PC-3 (cell line): ENCODE results near the gene NOTCH4. TPM values are rescaled to one million over a fixed set of nuclear protein-coding genes. Genes with fewer than 3 reads are reported as not detected.

Experiments
- ATAC-seq: fragments of 200-7000 bp; cut with Tn5 transposase; 2 replicates; pipeline ENCODE4 v1.9.1; 2020; ENCODE audit warnings: mild to moderate bottlenecking, moderate library complexity
- BruUV-seq: library from RNA; stranded (reverse); fragments of 400-500 nt; replicated peaks from 2 replicates; lab custom pipeline; 2021; lab: Mats Ljungman, UMichigan
- CTCF ChIA-PET: fragments of 300-600 bp; sonication (Branson Sonifier 250); formaldehyde crosslinking; loops from one replicate; lab custom pipeline; 2022; ENCODE audit warnings: antibody characterized with exemption; lab: Charles Lee
- POLR2A ChIA-PET: fragments of 300-600 bp; sonication (Branson Sonifier 250); formaldehyde crosslinking; loops from one replicate; lab custom pipeline; 2022; ENCODE audit warnings: antibody characterized with exemption; ENCODE audit not compliant: unreplicated experiment; lab: Charles Lee
- DNase-seq: peaks from one replicate; pipeline ENCODE4 v3.0.0-alpha.2; 2015
- H2AFZ ChIP-seq: fragments of 300-600 bp; sonication (generic); 2 replicates; pipeline ENCODE4 v1.6.0; 2016; ENCODE audit warnings: antibody characterized with exemption, low read length
- H3F3A ChIP-seq: fragments of 300-600 bp; sonication (generic); one replicate; pipeline ENCODE4 v1.6.0; 2017; ENCODE audit warnings: antibody characterized with exemption, low read length, control low read depth, mild to moderate bottlenecking; ENCODE audit not compliant: unreplicated experiment
- H3K27ac ChIP-seq: fragments of 300-600 bp; sonication (generic); 2 replicates; pipeline ENCODE4 v1.5.1; 2016; ENCODE audit warnings: mild to moderate bottlenecking, low read length
- H3K27me3 ChIP-seq: fragments of 300-600 bp; sonication (generic); 2 replicates; pipeline ENCODE4 v1.6.1; 2016; ENCODE audit warnings: low read length, mixed read lengths
- H3K36me3 ChIP-seq: fragments of 300-600 bp; sonication (generic); 2 replicates; pipeline ENCODE4 v1.6.1; 2016; ENCODE audit warnings: low read depth, mixed run types, low read length, mixed read lengths
- H3K4me1 ChIP-seq: fragments of 300-600 bp; sonication (generic); 2 replicates; pipeline ENCODE4 v1.5.1; 2016; ENCODE audit warnings: low read length; ENCODE audit not compliant: insufficient read depth
- H3K4me2 ChIP-seq: fragments of 300-600 bp; sonication (generic); 2 replicates; pipeline ENCODE4 v1.6.0; 2016; ENCODE audit warnings: low read length
- H3K4me3 ChIP-seq: fragments of 300-600 bp; sonication (generic); 2 replicates; pipeline ENCODE4 v1.5.1; 2016; ENCODE audit warnings: mild to moderate bottlenecking, low read length, mixed read lengths
- H3K79me2 ChIP-seq: fragments of 300-600 bp; sonication (generic); 2 replicates; pipeline ENCODE4 v1.6.1; 2017; ENCODE audit warnings: low read length, mixed read lengths
- H3K9ac ChIP-seq: fragments of 300-600 bp; sonication (generic); 2 replicates; pipeline ENCODE4 v1.6.0; 2016; ENCODE audit warnings: mild to moderate bottlenecking, low read length
- H3K9me2 ChIP-seq: fragments of 300-600 bp; sonication (generic); replicated peaks from 2 replicates; pipeline ENCODE4 v1.6.1; 2016; ENCODE audit warnings: mixed run types, low read length, mixed read lengths
- H3K9me3 ChIP-seq: fragments of 300-600 bp; sonication (generic); 2 replicates; pipeline ENCODE4 v1.6.1; 2016; ENCODE audit warnings: low read length, mixed read lengths
- H4K20me1 ChIP-seq: fragments of 300-600 bp; sonication (generic); 2 replicates; pipeline ENCODE4 v1.6.1; 2016; ENCODE audit warnings: low read length, mixed read lengths
- CTCF ChIP-seq: fragments of 300-600 bp; sonication (generic); conservative IDR thresholded peaks from 2 replicates; pipeline ENCODE4 v1.5.1; 2017; ENCODE audit warnings: antibody characterized with exemption, low read depth, mild to moderate bottlenecking, low read length
- EZH2 ChIP-seq: fragments of 300-600 bp; sonication (generic); IDR thresholded peaks from one replicate; pipeline ENCODE4 v1.6.1; 2017; ENCODE audit warnings: antibody characterized with exemption, mild to moderate bottlenecking, low read length; ENCODE audit not compliant: unreplicated experiment
- EZH2phosphoT487 ChIP-seq: fragments of 300-600 bp; sonication (generic); IDR thresholded peaks from 2 replicates; pipeline ENCODE4 v1.6.1; 2018; ENCODE audit warnings: mild to moderate bottlenecking, antibody characterized with exemption, low read length, borderline replicate concordance
- intact Hi-C: fragments of 100-400 bp; cut with micrococcal nuclease; formaldehyde crosslinking; loops from 2 replicates; pipeline ENCODE4 v1.9.0; 2023
- total RNA-seq: library from RNA; depleted of rRNA; stranded (reverse); fragments of >200 nt; gene quantifications from 2 replicates; pipeline ENCODE4 v1.2.3, GENCODE V29; 2014

Gene NOTCH4
- total RNA-seq, 1 experiment from 2014 or later, result 1.7 TPM

- Histone ChIP-seq H3K36me3 (no peaks in the 10 kb centered on the region), H3K79me2 (no peaks in the 10 kb centered on the region), H3K27me3 (no peaks in the 10 kb centered on the region), H2AFZ (no peak overlapping the region), H3K9me3 (no peaks in the 10 kb centered on the region), H3K9me2 (no peaks in the 10 kb centered on the region), H3K4me2 (no peak overlapping the region), H4K20me1 (no peaks in the 10 kb centered on the region), H3K27ac (no peak overlapping the region), H3K4me3 (no peak overlapping the region), H3K4me1 (no peaks in the 10 kb centered on the region), H3K9ac (no peak overlapping the region), H3F3A (no peaks in the 10 kb centered on the region)
- TF ChIP-seq CTCF (no peak), EZH2phosphoT487 (no peak), EZH2 (no peak)
- DNase-seq (no peak), ATAC-seq (no peak)
- CTCF ChIA-PET, result no interaction called here
- no TSS peak for BruUV-seq
- intact Hi-C loops, result no loop called here
- POLR2A ChIA-PET, result no interaction called here
These were observed 30.9 kb upstream of the NOTCH4 start for GRCh38 chr6:32254761-32255198.

- Histone ChIP-seq H3K27me3 (no peaks in the 10 kb centered on the region), H3F3A (no peaks in the 10 kb centered on the region), H2AFZ (no peak overlapping the region), H3K79me2 (no peaks in the 10 kb centered on the region), H3K4me3 (no peak overlapping the region), H3K4me1 (no peaks in the 10 kb centered on the region), H3K27ac (no peak overlapping the region), H4K20me1 (no peaks in the 10 kb centered on the region), H3K9me3 (peaks cover 8% of the 10 kb centered on the region; the same call in 1 of the 2 replicates), H3K9me2 (no peaks in the 10 kb centered on the region), H3K9ac (no peak overlapping the region), H3K36me3 (no peaks in the 10 kb centered on the region; the same call in 1 of the 2 replicates), H3K4me2 (no peak overlapping the region)
- intact Hi-C loops, result no loop called here
- CTCF ChIA-PET, result no interaction called here
- no peak for ATAC-seq
- no TSS peak for BruUV-seq
- DNase-seq, result no peak
- POLR2A ChIA-PET, result no interaction called here
- TF ChIP-seq CTCF (no peak), EZH2phosphoT487 (no peak), EZH2 (no peak)
These were observed 28.6 kb upstream of the NOTCH4 start for GRCh38 chr6:32252331-32253009.

- no peaks in the 10 kb centered on the region; the same call in 1 of the 2 replicates for H3K36me3 ChIP-seq
- H3K4me3 ChIP-seq, result no peak overlapping the region
- H3K27me3 ChIP-seq, result no peaks in the 10 kb centered on the region
- no peak overlapping the region for H3K4me2 ChIP-seq
- H3K9ac ChIP-seq, result no peak overlapping the region
- BruUV-seq, result no TSS peak
- no peak for TF ChIP-seq EZH2phosphoT487
- no peak for TF ChIP-seq EZH2
- TF ChIP-seq CTCF, result no peak
- intact Hi-C loops, result loop anchor here (10.0 kb wide), 1 partner anchor 536 kb away; no protein-coding TSS in a partner anchor
- no peaks in the 10 kb centered on the region for H3F3A ChIP-seq
- H3K79me2 ChIP-seq, result no peaks in the 10 kb centered on the region
- no peak overlapping the region for H2AFZ ChIP-seq
- no peak for DNase-seq
- H3K4me1 ChIP-seq, result 0 out of 2 replicates have a peak, but pooled peaks cover 5% of the 10 kb centered on the region
- no peaks in the 10 kb centered on the region for H3K9me2 ChIP-seq
- ATAC-seq, result no peak
- POLR2A ChIA-PET, result interaction anchor here (0.6 kb wide), 1 partner anchor 49 kb away, joined by 5 read pairs; no protein-coding TSS in a partner anchor
- CTCF ChIA-PET, result no interaction called here
- H3K9me3 ChIP-seq, result peaks cover 8% of the 10 kb centered on the region; the same call in 1 of the 2 replicates
- H3K27ac ChIP-seq, result no peak overlapping the region
- no peaks in the 10 kb centered on the region for H4K20me1 ChIP-seq
These were observed 25.4 kb upstream of the NOTCH4 start for GRCh38 chr6:32249262-32249661.
